ENCODE data around the gene MPC2. TPM values are rescaled to one million over a fixed set of nuclear protein-coding genes. Genes with fewer than 3 reads are reported as not detected.
"Not testable (repeated sequence)": the region's sequence is repeated elsewhere in the genome, so short reads cannot be mapped to it uniquely, and the experiment has no call there.

Gene MPC2
- total and polyA plus RNA-seq, 2 experiments from 2014 or later, result 56.8 to 231 TPM

GRCh38 chr1:167900907-167901306 lies 36.0 kb downstream of the MPC2 start:
- DNase-seq (ENCODE audit: low read depth in 1 of 2, low spot score in 1 of 2), result no peak
- Histone ChIP-seq H3K4me1 (ENCODE audit: low read depth) (no peaks in the 10 kb centered on the region), H3K36me3 (no peaks in the 10 kb centered on the region), H3K27me3 (no peaks in the 10 kb centered on the region), H3K4me3 (no peak overlapping the region), H3K27ac (no peak overlapping the region), H3K9me3 (ENCODE audit: low read depth) (no peaks in the 10 kb centered on the region)
- TF ChIP-seq, protein P1, sequence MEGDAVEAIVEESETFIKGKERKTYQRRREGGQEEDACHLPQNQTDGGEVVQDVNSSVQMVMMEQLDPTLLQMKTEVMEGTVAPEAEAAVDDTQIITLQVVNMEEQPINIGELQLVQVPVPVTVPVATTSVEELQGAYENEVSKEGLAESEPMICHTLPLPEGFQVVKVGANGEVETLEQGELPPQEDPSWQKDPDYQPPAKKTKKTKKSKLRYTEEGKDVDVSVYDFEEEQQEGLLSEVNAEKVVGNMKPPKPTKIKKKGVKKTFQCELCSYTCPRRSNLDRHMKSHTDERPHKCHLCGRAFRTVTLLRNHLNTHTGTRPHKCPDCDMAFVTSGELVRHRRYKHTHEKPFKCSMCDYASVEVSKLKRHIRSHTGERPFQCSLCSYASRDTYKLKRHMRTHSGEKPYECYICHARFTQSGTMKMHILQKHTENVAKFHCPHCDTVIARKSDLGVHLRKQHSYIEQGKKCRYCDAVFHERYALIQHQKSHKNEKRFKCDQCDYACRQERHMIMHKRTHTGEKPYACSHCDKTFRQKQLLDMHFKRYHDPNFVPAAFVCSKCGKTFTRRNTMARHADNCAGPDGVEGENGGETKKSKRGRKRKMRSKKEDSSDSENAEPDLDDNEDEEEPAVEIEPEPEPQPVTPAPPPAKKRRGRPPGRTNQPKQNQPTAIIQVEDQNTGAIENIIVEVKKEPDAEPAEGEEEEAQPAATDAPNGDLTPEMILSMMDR (IDR thresholded peaks at IDR 0.05; ENCODE audit: low read depth, low read length), result no peak

GRCh38 chr1:167899253-167899681 lies 37.6 kb downstream of the MPC2 start:
- Histone ChIP-seq H3K27me3 (no peaks in the 10 kb centered on the region), H3K9me3 (ENCODE audit: low read depth) (no peaks in the 10 kb centered on the region), H3K36me3 (no peaks in the 10 kb centered on the region), H3K4me1 (ENCODE audit: low read depth) (no peaks in the 10 kb centered on the region), H3K4me3 (no peak overlapping the region), H3K27ac (no peak overlapping the region)
- TF ChIP-seq, protein P1 (IDR thresholded peaks at IDR 0.05; ENCODE audit: low read depth, low read length), result no peak
- DNase-seq (ENCODE audit: low read depth in 1 of 2, low spot score in 1 of 2), result peak in 1 of 2 donors; percentile 61

DNA sequence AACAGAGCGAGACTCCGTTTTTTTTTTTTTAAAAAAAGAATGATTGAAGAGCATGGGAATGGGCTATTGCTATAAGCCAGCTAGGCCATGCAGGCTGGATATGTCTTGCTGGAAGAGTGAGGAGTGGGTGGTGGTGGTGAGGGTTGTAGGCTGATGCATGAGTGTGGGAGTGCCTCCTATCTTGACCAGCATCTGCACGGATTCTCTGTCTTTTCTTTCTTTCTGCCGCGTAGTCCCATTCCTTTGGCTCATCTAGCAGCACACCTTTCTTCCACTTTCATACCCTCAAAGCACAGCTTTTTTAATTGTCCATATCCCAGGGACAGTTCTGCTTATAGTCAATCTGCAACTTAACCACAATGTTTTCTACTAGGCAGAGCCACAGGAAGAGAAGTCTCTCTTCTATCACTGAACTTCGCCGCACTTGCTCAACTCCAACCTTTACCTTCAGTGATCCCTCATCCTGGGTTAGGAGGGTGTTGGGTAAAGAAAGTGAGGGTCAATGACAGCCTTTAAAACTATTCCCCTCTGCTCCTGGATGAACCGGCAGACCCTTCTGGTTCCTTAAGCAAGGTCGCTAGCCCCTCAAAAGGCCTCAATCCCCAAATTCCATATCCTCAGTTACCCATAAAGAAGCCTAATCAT lies 38.2 kb downstream of the MPC2 start:
- Histone ChIP-seq H3K4me3 (no peak overlapping the region), H3K27me3 (no peaks in the 10 kb centered on the region), H3K36me3 (no peaks in the 10 kb centered on the region), H3K27ac (no peak overlapping the region), H3K9me3 (ENCODE audit: low read depth) (no peaks in the 10 kb centered on the region), H3K4me1 (ENCODE audit: low read depth) (no peaks in the 10 kb centered on the region)
- DNase-seq (ENCODE audit: low read depth in 1 of 2, low spot score in 1 of 2), result no peak
- TF ChIP-seq, protein P1 (IDR thresholded peaks at IDR 0.05; ENCODE audit: low read depth, low read length), result no peak

DNA sequence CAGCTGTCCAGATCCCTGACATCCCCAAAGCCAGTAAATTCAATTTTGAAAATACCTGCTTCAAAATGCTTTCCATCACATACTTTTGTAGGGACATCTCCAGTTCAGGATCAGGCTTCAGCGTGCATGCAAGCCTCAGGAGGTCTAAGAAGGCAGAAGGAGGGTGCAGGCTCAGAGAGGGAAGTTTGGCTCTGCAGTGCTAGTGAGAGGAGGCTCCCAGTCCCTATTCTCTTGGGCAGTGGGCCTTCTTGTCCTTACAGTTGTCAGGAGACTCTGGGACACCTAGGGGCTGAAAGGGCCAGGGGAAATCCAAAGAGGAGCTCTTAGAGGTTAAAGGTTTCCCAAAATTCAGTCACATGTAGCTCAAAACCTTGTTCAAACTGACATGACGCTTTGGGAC lies 43.1 kb downstream of the MPC2 start:
- no peak overlapping the region for H3K4me3 ChIP-seq
- TF ChIP-seq, protein P1 (IDR thresholded peaks at IDR 0.05; ENCODE audit: low read depth, low read length), result no peak
- DNase-seq (ENCODE audit: low read depth in 1 of 2, low spot score in 1 of 2), result no peak
- H3K9me3 ChIP-seq (ENCODE audit: low read depth), result no peaks in the 10 kb centered on the region
- H3K27ac ChIP-seq, result no peak overlapping the region
- H3K36me3 ChIP-seq, result no peaks in the 10 kb centered on the region
- no peaks in the 10 kb centered on the region for H3K4me1 ChIP-seq (ENCODE audit: low read depth)
- no peaks in the 10 kb centered on the region for H3K27me3 ChIP-seq

DNA sequence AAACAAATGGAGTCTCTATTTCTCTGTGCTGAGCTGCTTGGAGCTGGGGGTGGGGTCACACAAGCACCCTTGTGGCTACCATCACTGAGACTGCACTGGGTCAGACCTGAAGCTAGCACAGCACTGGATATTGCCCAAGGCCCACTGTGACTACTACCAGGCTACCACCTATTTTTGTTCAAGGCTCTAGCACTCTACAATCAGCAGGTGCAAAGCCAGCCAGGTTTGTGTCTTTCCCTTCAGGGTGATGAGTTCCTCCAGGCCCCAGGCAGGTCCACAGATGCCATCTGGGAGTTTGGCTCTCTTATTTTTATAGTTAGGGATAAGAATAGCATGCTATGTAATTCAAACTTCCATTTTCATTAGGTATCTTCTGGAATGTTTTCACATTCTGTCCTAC lies 46.5 kb downstream of the MPC2 start:
- DNase-seq (ENCODE audit: low read depth in 1 of 2, low spot score in 1 of 2), result no peak
- no peak overlapping the region for H3K4me3 ChIP-seq
- no peaks in the 10 kb centered on the region for H3K9me3 ChIP-seq (ENCODE audit: low read depth)
- TF ChIP-seq, protein P1 (IDR thresholded peaks at IDR 0.05; ENCODE audit: low read depth, low read length), result no peak
- H3K4me1 ChIP-seq (ENCODE audit: low read depth), result no peaks in the 10 kb centered on the region
- H3K27ac ChIP-seq, result no peak overlapping the region
- H3K27me3 ChIP-seq, result no peaks in the 10 kb centered on the region
- no peaks in the 10 kb centered on the region for H3K36me3 ChIP-seq

- H3K27ac ChIP-seq; H3K27me3 ChIP-seq; H3K4me1 ChIP-seq (ENCODE audit: low read depth); DNase-seq (ENCODE audit: low read depth in 1 of 2, low spot score in 1 of 2); H3K4me3 ChIP-seq; H3K36me3 ChIP-seq; H3K9me3 ChIP-seq (ENCODE audit: low read depth): not testable (repeated sequence)
Observed at GRCh38 chr1:167887187-167887586, 49.7 kb downstream of the MPC2 start.

All from cardiac muscle cell (in vitro differentiated cells and primary cell).